Measurements from ENCODE around the gene FKBP3.

DNA sequence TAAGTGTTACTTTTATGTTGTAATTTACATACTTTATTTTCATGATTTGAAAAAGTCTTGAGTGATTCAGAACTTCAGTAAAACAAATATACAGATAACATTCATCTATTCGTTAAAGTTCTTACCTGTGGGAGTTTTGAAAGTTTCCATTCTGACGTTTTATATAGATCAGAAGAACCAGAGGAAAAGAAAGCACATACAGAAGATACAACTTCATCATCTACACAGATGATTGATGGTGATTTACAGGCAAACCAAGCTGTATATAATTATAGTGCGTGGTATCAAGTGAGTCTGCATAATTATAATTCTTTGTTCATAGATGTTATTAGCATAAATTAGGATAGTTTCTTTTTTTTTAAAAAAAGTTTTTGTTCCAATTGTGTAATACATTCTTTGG lies 20.0 kb downstream of the FKBP3 start:
- TF ChIP-seq, protein P1, sequence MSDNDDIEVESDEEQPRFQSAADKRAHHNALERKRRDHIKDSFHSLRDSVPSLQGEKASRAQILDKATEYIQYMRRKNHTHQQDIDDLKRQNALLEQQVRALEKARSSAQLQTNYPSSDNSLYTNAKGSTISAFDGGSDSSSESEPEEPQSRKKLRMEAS (IDR thresholded peaks at IDR 0.05; ENCODE audit: low read depth): no peak
- TF ChIP-seq RAD21 (IDR thresholded peaks at IDR 0.05; ENCODE audit: low read length): no peak
- no peak for TF ChIP-seq POLR2AphosphoS5 (IDR thresholded peaks at IDR 0.05; ENCODE audit: low read depth, low read length)
- TF ChIP-seq, protein P2, sequence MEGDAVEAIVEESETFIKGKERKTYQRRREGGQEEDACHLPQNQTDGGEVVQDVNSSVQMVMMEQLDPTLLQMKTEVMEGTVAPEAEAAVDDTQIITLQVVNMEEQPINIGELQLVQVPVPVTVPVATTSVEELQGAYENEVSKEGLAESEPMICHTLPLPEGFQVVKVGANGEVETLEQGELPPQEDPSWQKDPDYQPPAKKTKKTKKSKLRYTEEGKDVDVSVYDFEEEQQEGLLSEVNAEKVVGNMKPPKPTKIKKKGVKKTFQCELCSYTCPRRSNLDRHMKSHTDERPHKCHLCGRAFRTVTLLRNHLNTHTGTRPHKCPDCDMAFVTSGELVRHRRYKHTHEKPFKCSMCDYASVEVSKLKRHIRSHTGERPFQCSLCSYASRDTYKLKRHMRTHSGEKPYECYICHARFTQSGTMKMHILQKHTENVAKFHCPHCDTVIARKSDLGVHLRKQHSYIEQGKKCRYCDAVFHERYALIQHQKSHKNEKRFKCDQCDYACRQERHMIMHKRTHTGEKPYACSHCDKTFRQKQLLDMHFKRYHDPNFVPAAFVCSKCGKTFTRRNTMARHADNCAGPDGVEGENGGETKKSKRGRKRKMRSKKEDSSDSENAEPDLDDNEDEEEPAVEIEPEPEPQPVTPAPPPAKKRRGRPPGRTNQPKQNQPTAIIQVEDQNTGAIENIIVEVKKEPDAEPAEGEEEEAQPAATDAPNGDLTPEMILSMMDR (IDR thresholded peaks at IDR 0.05): no peak
- no peak for TF ChIP-seq TAF1 (IDR thresholded peaks at IDR 0.05; ENCODE audit: borderline replicate concordance, low read depth, low read length)
- TF ChIP-seq ELF1 (IDR thresholded peaks at IDR 0.05): no peak
- no peak for TF ChIP-seq NRF1 (IDR thresholded peaks at IDR 0.05; ENCODE audit: low read depth, low read length)
- no peak for TF ChIP-seq NFIC (IDR thresholded peaks at IDR 0.05; ENCODE audit: borderline replicate concordance)
- no peak for TF ChIP-seq RFX5 (IDR thresholded peaks at IDR 0.05; ENCODE audit: low read length)
- no peak for TF ChIP-seq YY1 (IDR thresholded peaks at IDR 0.05; ENCODE audit: low read depth)
- TF ChIP-seq EP300 (IDR thresholded peaks at IDR 0.05; ENCODE audit: borderline replicate concordance in 1 of 2, low read depth in 1 of 2, low read length in 1 of 2): no peak
- no peak for TF ChIP-seq RXRA (IDR thresholded peaks at IDR 0.05; ENCODE audit: borderline replicate concordance, low read depth)
- TF ChIP-seq FOXM1 (IDR thresholded peaks at IDR 0.05; ENCODE audit: low read depth): no peak
